Endothelial cell of umbilical vein (primary cell): ENCODE measurements around the gene THTPA. TPM values are rescaled to one million over a fixed set of nuclear protein-coding genes. Genes with fewer than 3 reads are reported as not detected.

Source experiments
- BruUV-seq: library from RNA; stranded (reverse); fragments of 400-500 nt; replicated peaks from 2 replicates; lab custom pipeline; 2021; lab: Mats Ljungman, UMichigan
- CTCF ChIA-PET: fragments of 300-600, 350-600 bp; sonication (Branson Sonifier 250); formaldehyde crosslinking; loops from one replicate; lab custom pipeline; 2021; ENCODE audit warnings: antibody characterized with exemption, inconsistent platforms; lab: Charles Lee
- POLR2A ChIA-PET: fragments of 300-600, 350-600 bp; sonication (Branson Sonifier 250); formaldehyde crosslinking; loops from one replicate; lab custom pipeline; 2021; ENCODE audit warnings: antibody characterized with exemption, inconsistent platforms; lab: Charles Lee
- DNase-seq: peaks from one replicate; pipeline ENCODE4 v3.0.0-alpha.2; 2011; ENCODE audit warnings: low read depth, low spot score
- FAIRE-seq: peaks from 2 replicates; lab custom pipeline; 2011; peaks lifted over from hg19 to GRCh38; lab: Jason Lieb, UNC
- H2AFZ ChIP-seq: 2 replicates; pipeline ENCODE4 v1.6.0; 2012; ENCODE audit warnings: low read depth, low read length, control low read depth, inconsistent platforms
- H3K27ac ChIP-seq: 2 replicates; pipeline ENCODE4 v1.5.1; 2011; ENCODE audit warnings: low read depth, mild to moderate bottlenecking, control low read depth, low read length, moderate library complexity; ENCODE audit not compliant: insufficient read depth
- H3K27me3 ChIP-seq, 2 experiments: 2 replicates each; pipeline versions ENCODE4 v1.6.0 to v1.6.1; 2011; ENCODE audit warnings: low read length in 2 of 2, mixed read lengths in 1 of 2; ENCODE audit not compliant: control insufficient read depth in 2 of 2, insufficient read depth in 2 of 2
- H3K36me3 ChIP-seq, 2 experiments: 2 replicates in 1 of 2; 3 replicates in 1 of 2; pipeline ENCODE4 v1.5.1; 2011; ENCODE audit warnings: low read length in 2 of 2, mild to moderate bottlenecking in 1 of 2, moderate library complexity in 1 of 2; ENCODE audit not compliant: control insufficient read depth in 2 of 2, insufficient read depth in 2 of 2; ENCODE audit errors: extremely low read depth in 1 of 2
- H3K4me1 ChIP-seq: 3 replicates; pipeline ENCODE4 v1.5.1; 2011; ENCODE audit warnings: mild to moderate bottlenecking, low read length; ENCODE audit not compliant: control insufficient read depth, insufficient read depth; ENCODE audit errors: extremely low read depth
- H3K4me2 ChIP-seq: 2 replicates; pipeline ENCODE4 v1.6.1; 2011; ENCODE audit warnings: low read length, control low read depth, mixed read lengths; ENCODE audit not compliant: insufficient read depth
- H3K4me3 ChIP-seq, 3 experiments: fragments of 200-600 bp in 1 of 3; sonication (generic), shearing (Covaris generic) in 1 of 3; replicated peaks in 1 of 3; 2 replicates each; pipeline ENCODE4 v1.5.1; 2011 to 2016; ENCODE audit warnings: control low read depth in 3 of 3, low read length in 3 of 3, mild to moderate bottlenecking in 2 of 3, inconsistent platforms in 1 of 3, low read depth in 1 of 3, moderate library complexity in 1 of 3; ENCODE audit not compliant: insufficient read depth in 1 of 3
- H3K79me2 ChIP-seq: 2 replicates; pipeline ENCODE4 v1.6.0; 2012; ENCODE audit warnings: low read length, inconsistent platforms; ENCODE audit not compliant: control insufficient read depth, insufficient read depth
- H3K9ac ChIP-seq: replicated peaks from 2 replicates; pipeline ENCODE3; 2011; ENCODE audit warnings: low read length, control low read depth; ENCODE audit not compliant: insufficient read depth; ENCODE audit errors: extremely low read depth
- H3K9me1 ChIP-seq: replicated peaks from 3 replicates; pipeline ENCODE4 v1.6.0; 2011; ENCODE audit warnings: mild to moderate bottlenecking, low read length; ENCODE audit not compliant: control insufficient read depth, insufficient read depth; ENCODE audit errors: extremely low read depth
- H3K9me3 ChIP-seq: replicated peaks from 2 replicates; pipeline ENCODE4 v1.5.1; 2012; ENCODE audit warnings: low read length, inconsistent platforms; ENCODE audit not compliant: control insufficient read depth, insufficient read depth
- H4K20me1 ChIP-seq: replicated peaks from 2 replicates; pipeline ENCODE3; 2011; ENCODE audit warnings: mild to moderate bottlenecking, low read length; ENCODE audit not compliant: control insufficient read depth, insufficient read depth; ENCODE audit errors: extremely low read depth
- CTCF ChIP-seq, 2 donors: IDR thresholded peaks; 1 replicate in 1 of 2; 2 replicates in 1 of 2; pipeline ENCODE4 v1.5.1; 2011; ENCODE audit warnings: low read length in 2 of 2, mild to moderate bottlenecking in 2 of 2, moderate library complexity in 2 of 2, control low read depth in 1 of 2, inconsistent platforms in 1 of 2, low read depth in 1 of 2; ENCODE audit not compliant: insufficient read depth in 1 of 2; ENCODE audit errors: extremely low read depth in 1 of 2
- EZH2 ChIP-seq: IDR thresholded peaks from 2 replicates; pipeline ENCODE4 v1.6.1; 2012; ENCODE audit warnings: borderline replicate concordance, low read depth, mild to moderate bottlenecking, moderate library complexity, low read length, inconsistent platforms; ENCODE audit not compliant: severe bottlenecking
- FOS ChIP-seq: IDR thresholded peaks from 2 replicates; pipeline ENCODE4 v1.6.1; 2011; ENCODE audit warnings: mild to moderate bottlenecking, low read length, moderate library complexity, borderline replicate concordance; ENCODE audit not compliant: insufficient read depth
- GATA2 ChIP-seq: IDR thresholded peaks from 2 replicates; pipeline ENCODE4 v1.7.0; 2011; ENCODE audit warnings: low read depth, mild to moderate bottlenecking, moderate library complexity, mixed read lengths, low read length; ENCODE audit not compliant: insufficient read length, insufficient read depth
- JUN ChIP-seq: IDR thresholded peaks from 2 replicates; pipeline ENCODE4 v1.6.1; 2011; ENCODE audit warnings: borderline replicate concordance, low read depth; ENCODE audit not compliant: insufficient read length, insufficient read depth
- MAX ChIP-seq: IDR thresholded peaks from 2 replicates; pipeline ENCODE4 v1.6.1; 2011; ENCODE audit not compliant: insufficient read depth, insufficient read length
- MYC ChIP-seq: IDR thresholded peaks from one replicate; pipeline ENCODE4 v1.6.1; 2011; ENCODE audit warnings: mild to moderate bottlenecking, low read depth, low read length
- POLR2A ChIP-seq: IDR thresholded peaks from 2 replicates; pipeline ENCODE4 v1.6.1; 2012; ENCODE audit warnings: low read depth, mild to moderate bottlenecking, control low read depth, low read length
- POLR2AphosphoS5 ChIP-seq: IDR thresholded peaks from 2 replicates; pipeline ENCODE4 v1.6.1; 2012; ENCODE audit warnings: low read depth, mild to moderate bottlenecking, control low read depth, low read length, moderate library complexity; ENCODE audit not compliant: insufficient read depth
- dilution Hi-C: fragments of 300-500 bp; cut with MboI; formaldehyde crosslinking; loops from one replicate; pipeline ENCODE4 v1.15.0; 2019; ENCODE audit warnings: low sequenced_read_pairs; ENCODE audit not compliant: extremely low pct_ligation_motif_present
- intact Hi-C: fragments of 100-400 bp; cut with micrococcal nuclease; formaldehyde crosslinking; loops from one replicate; pipeline ENCODE4 v1.10.0; 2022
- polyA plus RNA-seq, 4 experiments: library from polyadenylated mRNA; depleted of rRNA in 3 of 4; stranded (reverse) in 3 of 4; unstranded in 1 of 4; fragments of >200 nt; gene quantifications; 2 replicates each; pipeline versions ENCODE4 v1.2.1 to v1.2.3, GENCODE V29; 2011 to 2012; ENCODE audit warnings: missing spikeins in 1 of 4
- total RNA-seq: library from RNA; stranded (reverse); gene quantifications from 2 replicates; pipeline ENCODE4 v1.2.3, GENCODE V29; 2021

THTPA gene
- total and polyA plus RNA-seq, 2 donors (not counting 3 experiments of a cell fraction or from before 2014, with no cell fraction given) = 10.8 to 12.5 TPM

- CTCF ChIA-PET = interaction anchor here (1.0 to 3.5 kb wide), 7 partner anchors 11 to 275 kb away, joined by 3 to 17 read pairs (median 3); no protein-coding TSS in a partner anchor
- BruUV-seq = no TSS peak
Measured at GRCh38 chr14:23540141-23540469, 16.0 kb upstream of the THTPA start.

More at GRCh38 chr14:23540141-23540469, 16.0 kb upstream of the THTPA start:
- intact Hi-C loops = no loop called here
- Histone ChIP-seq H3K4me3 (no peak overlapping the region), H3K4me2 (no peak overlapping the region), H3K36me3 (no peaks in the 10 kb centered on the region), H3K27me3 (no peaks in the 10 kb centered on the region), H2AFZ (no peak overlapping the region), H3K79me2 (no peaks in the 10 kb centered on the region), H4K20me1 (no peaks in the 10 kb centered on the region), H3K4me1 (no peaks in the 10 kb centered on the region), H3K9ac (no peak overlapping the region), H3K27ac (no peak overlapping the region), H3K9me1 (no peaks in the 10 kb centered on the region), H3K9me3 (no peaks in the 10 kb centered on the region)
- dilution Hi-C loops = no loop called here
- POLR2A ChIA-PET = no interaction called here
- TF ChIP-seq FOS (no peak), MYC (no peak), CTCF (IDR thresholded peaks at IDR 0.05; ENCODE audit: extremely low read depth in 1 of 2, insufficient read depth in 1 of 2, low read depth in 1 of 2, low read length in 2 of 2) (no peak), POLR2A (no peak), POLR2AphosphoS5 (no peak), GATA2 (no peak), EZH2 (no peak), JUN (no peak), MAX (no peak)
- DNase-seq (no peak), FAIRE-seq (no peak)
